Panc1 (cell line): ENCODE measurements around the gene UGGT2.

Source experiments
- POLR2AphosphoS5 ChIP-seq: IDR thresholded peaks from 2 replicates; pipeline ENCODE4 v1.6.1; 2012; ENCODE audit warnings: mild to moderate bottlenecking, low read depth, low read length, moderate library complexity
- TF ChIP-seq, protein P1 (sequence below), 2 experiments: IDR thresholded peaks; 2 replicates each; pipeline ENCODE4 v1.6.1; 2011 to 2012; ENCODE audit warnings: low read depth in 2 of 2, control low read depth in 1 of 2, low read length in 1 of 2, mild to moderate bottlenecking in 1 of 2, moderate library complexity in 1 of 2; ENCODE audit not compliant: insufficient read depth in 1 of 2

DNA sequence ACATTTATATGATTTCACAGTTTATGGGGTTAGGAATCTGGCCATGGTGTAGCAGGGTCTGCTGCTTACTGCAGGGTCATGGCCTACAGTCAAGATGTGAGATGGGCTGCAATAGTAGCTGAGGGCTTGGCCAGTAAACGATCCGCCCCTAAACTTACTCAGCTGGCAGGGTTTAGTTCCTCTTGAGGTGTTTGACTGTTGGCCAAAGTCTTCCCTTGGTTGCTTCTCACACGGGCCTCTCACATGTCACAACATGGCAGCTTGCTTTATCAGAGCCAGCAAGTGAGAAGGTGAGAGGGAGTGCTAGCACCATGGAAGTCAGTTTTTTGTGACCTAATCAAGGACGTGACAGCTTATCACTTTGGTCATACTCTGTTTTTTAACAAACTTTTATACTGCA, 299.1 kb downstream of the UGGT2 start:
- TF ChIP-seq, protein P1, sequence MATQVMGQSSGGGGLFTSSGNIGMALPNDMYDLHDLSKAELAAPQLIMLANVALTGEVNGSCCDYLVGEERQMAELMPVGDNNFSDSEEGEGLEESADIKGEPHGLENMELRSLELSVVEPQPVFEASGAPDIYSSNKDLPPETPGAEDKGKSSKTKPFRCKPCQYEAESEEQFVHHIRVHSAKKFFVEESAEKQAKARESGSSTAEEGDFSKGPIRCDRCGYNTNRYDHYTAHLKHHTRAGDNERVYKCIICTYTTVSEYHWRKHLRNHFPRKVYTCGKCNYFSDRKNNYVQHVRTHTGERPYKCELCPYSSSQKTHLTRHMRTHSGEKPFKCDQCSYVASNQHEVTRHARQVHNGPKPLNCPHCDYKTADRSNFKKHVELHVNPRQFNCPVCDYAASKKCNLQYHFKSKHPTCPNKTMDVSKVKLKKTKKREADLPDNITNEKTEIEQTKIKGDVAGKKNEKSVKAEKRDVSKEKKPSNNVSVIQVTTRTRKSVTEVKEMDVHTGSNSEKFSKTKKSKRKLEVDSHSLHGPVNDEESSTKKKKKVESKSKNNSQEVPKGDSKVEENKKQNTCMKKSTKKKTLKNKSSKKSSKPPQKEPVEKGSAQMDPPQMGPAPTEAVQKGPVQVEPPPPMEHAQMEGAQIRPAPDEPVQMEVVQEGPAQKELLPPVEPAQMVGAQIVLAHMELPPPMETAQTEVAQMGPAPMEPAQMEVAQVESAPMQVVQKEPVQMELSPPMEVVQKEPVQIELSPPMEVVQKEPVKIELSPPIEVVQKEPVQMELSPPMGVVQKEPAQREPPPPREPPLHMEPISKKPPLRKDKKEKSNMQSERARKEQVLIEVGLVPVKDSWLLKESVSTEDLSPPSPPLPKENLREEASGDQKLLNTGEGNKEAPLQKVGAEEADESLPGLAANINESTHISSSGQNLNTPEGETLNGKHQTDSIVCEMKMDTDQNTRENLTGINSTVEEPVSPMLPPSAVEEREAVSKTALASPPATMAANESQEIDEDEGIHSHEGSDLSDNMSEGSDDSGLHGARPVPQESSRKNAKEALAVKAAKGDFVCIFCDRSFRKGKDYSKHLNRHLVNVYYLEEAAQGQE (IDR thresholded peaks at IDR 0.05; ENCODE audit: insufficient read depth in 1 of 2, low read depth in 2 of 2, low read length in 1 of 2): no peak
- TF ChIP-seq POLR2AphosphoS5: no peak
